Activated T-helper 1 cell treated with Interleukin-2 at 50 U/mL for 16 hours (primary cell): ENCODE results near the gene CCDC85C.

Experiments
- DNase-seq: peaks from one replicate; pipeline ENCODE4 v3.0.0-alpha.2; 2020; ENCODE audit warnings: low read depth

The CCDC85C gene

DNA sequence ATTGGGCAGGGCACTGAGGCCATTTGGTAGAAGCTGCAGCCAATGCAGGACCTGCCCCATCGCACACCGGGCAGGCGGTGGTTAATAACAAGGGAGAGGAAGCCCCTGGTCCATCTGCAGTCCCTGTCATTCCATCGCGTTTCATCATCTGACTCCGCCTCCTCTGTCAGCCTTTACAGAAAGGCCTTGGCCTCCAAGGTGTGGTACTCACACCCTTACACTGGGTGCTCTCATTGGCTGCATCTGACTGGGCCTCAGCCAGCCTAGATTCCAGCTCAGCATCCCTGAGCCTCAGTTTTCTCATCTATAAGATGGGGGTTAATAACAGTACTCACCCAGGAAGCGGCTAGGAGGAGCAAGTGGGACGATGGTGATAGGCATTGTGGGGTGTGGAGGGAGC, 26.2 kb upstream of the CCDC85C start:
- no peak for DNase-seq

GRCh38 chr14:99628887-99629618, 25.0 kb upstream of the CCDC85C start:
- DNase-seq = peak; percentile 25

- DNase-seq = no peak
These were observed 23.7 kb upstream of the CCDC85C start for GRCh38 chr14:99627510-99628381.

DNA sequence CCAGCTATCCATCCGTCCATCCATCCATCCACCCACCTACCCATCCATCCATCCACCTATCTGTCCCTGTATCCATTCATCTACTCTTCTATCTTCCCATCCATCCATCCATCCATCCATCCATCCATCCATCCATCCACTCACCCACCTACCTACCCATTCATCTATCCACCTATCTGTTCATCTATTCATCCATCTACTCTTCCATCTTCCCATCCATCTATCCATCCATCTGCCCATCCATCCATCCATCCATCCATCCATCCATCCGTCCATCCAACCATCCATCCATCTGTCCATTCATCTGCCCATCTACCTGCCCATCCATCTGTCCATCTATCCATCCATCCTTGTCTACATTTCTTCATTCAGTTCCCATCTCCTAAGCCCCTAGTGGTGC, 23.1 kb upstream of the CCDC85C start:
- no peak for DNase-seq

- no peak for DNase-seq
These were observed 22.1 kb upstream of the CCDC85C start for GRCh38 chr14:99626041-99626648.

DNA sequence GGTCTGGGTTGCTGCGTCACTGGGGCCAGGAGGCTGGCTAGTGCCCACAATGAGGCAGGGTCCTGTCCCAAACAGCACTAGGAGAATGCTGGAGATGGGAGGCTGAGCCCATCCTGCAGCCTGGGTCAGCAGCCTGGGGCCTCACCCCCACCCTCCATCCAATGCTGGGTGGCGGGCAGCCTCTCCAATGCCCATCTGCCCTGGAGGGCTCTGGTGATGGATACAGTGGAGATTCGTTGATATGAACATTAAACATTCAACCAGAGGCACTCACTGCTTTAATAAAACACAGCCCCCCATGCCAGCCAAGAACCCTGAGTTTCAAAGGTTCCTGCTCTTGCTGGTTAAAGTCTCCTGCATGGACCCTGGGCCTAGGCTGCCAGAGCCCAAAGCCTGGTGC, 21.5 kb upstream of the CCDC85C start:
- no peak for DNase-seq

GRCh38 chr14:99624971-99625370, 21.0 kb upstream of the CCDC85C start:
- DNase-seq = no peak

- no peak for DNase-seq
These were observed 20.0 kb upstream of the CCDC85C start for GRCh38 chr14:99624024-99624423.

DNA sequence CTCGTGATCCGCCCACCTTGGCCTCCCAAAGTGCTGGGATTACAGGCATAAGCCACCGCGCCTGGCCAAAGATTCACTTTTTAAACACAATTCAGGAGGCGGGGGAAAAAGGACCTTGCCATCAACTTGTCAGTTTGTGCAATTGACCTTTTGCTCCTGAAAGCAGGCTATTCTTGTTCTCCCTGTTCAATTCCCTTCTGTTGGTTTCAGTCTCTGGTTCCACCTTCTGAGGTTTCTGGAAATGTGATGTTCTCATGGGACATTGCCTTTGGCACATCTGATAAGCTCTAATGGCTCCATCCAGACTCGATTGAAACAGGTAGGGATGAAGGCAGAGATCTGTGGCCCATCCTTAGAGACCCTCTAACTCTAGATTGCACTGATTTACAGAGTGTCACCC, 17.9 kb upstream of the CCDC85C start:
- no peak for DNase-seq

GRCh38 chr14:99619835-99620834, 16.1 kb upstream of the CCDC85C start:
- no peak for DNase-seq

- DNase-seq = no peak
These were observed 13.1 kb upstream of the CCDC85C start for GRCh38 chr14:99616832-99617800.

- no peak for DNase-seq
These were observed 11.6 kb upstream of the CCDC85C start for GRCh38 chr14:99615497-99616157.

- no peak for DNase-seq
These were observed 8.8 kb upstream of the CCDC85C start for GRCh38 chr14:99612738-99613330.

DNA sequence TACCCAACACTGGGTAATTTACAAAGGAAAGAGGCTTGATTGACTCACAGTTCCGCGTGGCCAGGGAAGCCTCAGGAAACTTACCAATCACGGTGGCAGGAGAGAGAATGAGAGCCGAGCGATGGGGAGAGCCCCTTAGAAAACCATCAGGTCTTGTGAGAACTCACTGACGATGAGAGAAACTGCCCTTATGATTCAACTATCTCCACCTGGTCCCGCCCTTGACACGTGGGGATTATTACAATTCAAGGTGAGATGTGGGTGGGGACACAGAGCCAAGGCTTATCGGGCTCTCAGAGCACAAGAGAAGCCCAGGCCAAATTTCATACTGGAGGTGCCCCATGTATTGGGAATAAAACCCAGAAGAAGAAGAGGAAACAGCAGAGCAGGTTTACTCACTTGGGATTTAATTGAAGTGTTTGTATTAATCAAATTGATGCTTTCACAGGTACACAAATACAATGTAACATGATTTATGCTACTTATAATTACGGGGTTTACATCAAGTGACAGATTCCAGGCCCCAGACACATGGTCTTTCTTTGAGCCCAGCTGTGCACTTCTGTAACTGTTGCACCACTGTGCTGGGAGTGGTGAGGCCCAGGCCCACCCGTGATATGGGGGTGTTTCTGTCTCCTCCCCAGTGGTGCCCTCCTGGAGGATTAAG, 8.2 kb upstream of the CCDC85C start:
- no peak for DNase-seq

- no peak for DNase-seq
These were observed 7.6 kb upstream of the CCDC85C start for GRCh38 chr14:99611646-99612045.

- no peak for DNase-seq
These were observed 5.5 kb upstream of the CCDC85C start for GRCh38 chr14:99609245-99610170.

GRCh38 chr14:99608591-99608990, 4.6 kb upstream of the CCDC85C start:
- no peak for DNase-seq

DNA sequence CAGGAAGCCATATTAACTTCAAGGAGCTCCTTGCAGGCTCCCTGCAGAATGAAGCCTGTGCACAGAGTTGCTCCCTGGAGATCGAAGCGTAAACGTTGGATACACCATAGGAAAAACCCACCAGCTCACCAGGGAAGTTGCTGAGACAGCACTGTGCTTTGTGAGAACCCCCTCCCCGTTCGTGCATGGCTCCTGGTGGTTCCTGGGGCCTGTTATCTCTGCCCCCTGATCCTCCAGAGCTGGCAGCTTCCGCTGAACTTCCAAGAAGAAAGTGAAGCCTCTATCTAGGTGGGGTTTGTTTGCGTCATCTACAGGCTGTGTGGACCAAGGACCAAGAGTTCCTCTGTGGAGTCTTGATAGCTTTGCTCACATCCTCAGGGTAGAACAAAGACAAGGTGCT, 2.4 kb upstream of the CCDC85C start:
- DNase-seq = no peak
